ENCODE results near the gene HAO2.

GRCh38 chr1:119435052-119435451 lies 66.5 kb downstream of the HAO2 start:
- no peak for TF ChIP-seq CTCF (IDR thresholded peaks at IDR 0.05)
- no peak for TF ChIP-seq POLR2A (IDR thresholded peaks at IDR 0.05)

Data from ovary (tissue), 3 donors.